Activated CD8-positive, alpha-beta T cell treated with anti-CD3 and anti-CD28 coated beads, Interleukin-2, amount 10 ng/mL, durations not matched to agents 7 days and 5 days (primary cell): ENCODE data around the gene PRTFDC1. TPM values are rescaled to one million over a fixed set of nuclear protein-coding genes. Genes with fewer than 3 reads are reported as not detected.
"Not testable (repeated sequence)": the region's sequence is repeated elsewhere in the genome, so short reads cannot be mapped to it uniquely, and the experiment has no call there.

Experiments
- ATAC-seq: fragments of 150-1000 bp; cut with Tn5 transposase; one replicate; pipeline ENCODE4 v1.10.0; 2021; ENCODE audit warnings: moderate library complexity
- CTCF ChIA-PET: fragments of 350-600 bp; sonication (Branson Sonifier 250); formaldehyde crosslinking; loops from one replicate; lab custom pipeline; 2021; ENCODE audit warnings: antibody characterized with exemption; lab: Charles Lee
- POLR2A ChIA-PET: fragments of 350-600 bp; sonication (Branson Sonifier 250); formaldehyde crosslinking; loops from one replicate; lab custom pipeline; 2021; ENCODE audit warnings: antibody characterized with exemption; lab: Charles Lee
- DNase-seq: peaks from one replicate; pipeline ENCODE4 v3.0.0-alpha.2; 2020
- H3K27ac Mint-ChIP-seq: one replicate; pipeline ENCODE4 v1.8.0; 2021; ENCODE audit warnings: mild to moderate bottlenecking, mixed read lengths
- H3K27me3 Mint-ChIP-seq: one replicate; pipeline ENCODE4 v1.8.0; 2021; ENCODE audit warnings: low read depth, mixed read lengths
- H3K36me3 Mint-ChIP-seq: one replicate; pipeline ENCODE4 v1.8.0; 2021; ENCODE audit warnings: low read depth, mixed read lengths
- H3K4me1 Mint-ChIP-seq: one replicate; pipeline ENCODE4 v1.8.0; 2021; ENCODE audit warnings: low read depth, mixed read lengths
- H3K4me3 Mint-ChIP-seq: one replicate; pipeline ENCODE4 v1.8.0; 2021; ENCODE audit warnings: mild to moderate bottlenecking, mixed read lengths
- H3K9me3 Mint-ChIP-seq: one replicate; pipeline ENCODE4 v1.8.0; 2022; ENCODE audit warnings: mixed read lengths; ENCODE audit not compliant: insufficient read depth
- total RNA-seq, 2 experiments: library from RNA; stranded (reverse); gene quantifications; one replicate each; pipeline ENCODE4 v1.2.3, GENCODE V29; 2021

The PRTFDC1 gene
- total RNA-seq, 2 experiments from 2014 or later, result 1.6 to 2.9 TPM

DNA sequence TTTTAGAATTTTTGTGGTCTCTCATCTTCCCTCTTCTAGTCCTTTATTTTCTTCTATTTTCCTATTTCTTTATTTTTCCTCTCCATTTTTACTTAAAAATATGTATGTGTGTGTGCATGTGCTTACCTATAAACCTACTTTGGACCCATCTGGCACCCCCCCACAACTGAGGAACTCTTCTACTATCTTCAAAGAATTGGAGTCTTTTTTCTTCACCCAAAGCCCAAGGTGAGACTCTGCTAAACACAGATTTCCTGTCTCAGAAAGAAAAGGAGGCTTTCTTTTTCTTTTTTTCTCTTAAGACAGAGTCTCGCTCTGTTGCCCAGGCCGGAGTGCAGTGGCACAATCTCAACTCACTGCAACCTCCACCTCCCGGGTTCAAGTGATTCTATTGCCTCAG lies 24.2 kb downstream of the PRTFDC1 start:
- ATAC-seq (no peak), DNase-seq (no peak)
- Mint-ChIP-seq H3K27me3 (no peaks in the 10 kb centered on the region), H3K4me3 (no peak overlapping the region), H3K27ac (peak overlapping the region; percentile 47), H3K36me3 (peaks cover 25% of the 10 kb centered on the region), H3K4me1 (peaks cover 37% of the 10 kb centered on the region), H3K9me3 (peaks cover 13% of the 10 kb centered on the region)
- CTCF ChIA-PET, result no interaction called here
- POLR2A ChIA-PET, result no interaction called here

DNA sequence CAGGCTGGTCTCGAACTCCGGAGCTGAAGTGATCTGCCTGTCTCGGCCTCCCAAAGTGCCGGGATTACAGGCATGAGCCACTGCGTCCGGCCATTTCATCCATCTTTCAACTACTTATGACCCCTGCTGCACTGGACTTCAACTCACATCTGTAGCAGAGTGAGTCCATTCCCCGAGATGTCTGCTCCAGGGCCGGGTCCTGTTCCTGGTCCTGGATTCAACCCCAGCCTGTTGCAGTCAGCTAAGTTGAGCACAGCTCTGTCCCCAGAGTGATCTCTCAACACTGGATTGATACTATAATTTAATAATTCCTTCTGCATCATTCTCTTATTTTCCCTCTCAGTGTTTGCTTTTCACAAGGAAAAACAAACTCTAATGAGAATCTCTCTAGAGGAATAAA lies 25.8 kb downstream of the PRTFDC1 start:
- peaks cover 35% of the 10 kb centered on the region for H3K36me3 Mint-ChIP-seq
- ChIA-PET CTCF (no interaction called here), POLR2A (interaction anchor here (1.0 kb wide), 1 partner anchor 219 kb away, joined by 3 read pairs; no protein-coding TSS in a partner anchor)
- H3K9me3 Mint-ChIP-seq, result peaks cover 13% of the 10 kb centered on the region
- H3K4me1 Mint-ChIP-seq, result peaks cover 39% of the 10 kb centered on the region
- DNase-seq (no peak), ATAC-seq (no peak)
- no peak overlapping the region for H3K4me3 Mint-ChIP-seq
- no peak overlapping the region for H3K27ac Mint-ChIP-seq
- H3K27me3 Mint-ChIP-seq, result no peaks in the 10 kb centered on the region

DNA sequence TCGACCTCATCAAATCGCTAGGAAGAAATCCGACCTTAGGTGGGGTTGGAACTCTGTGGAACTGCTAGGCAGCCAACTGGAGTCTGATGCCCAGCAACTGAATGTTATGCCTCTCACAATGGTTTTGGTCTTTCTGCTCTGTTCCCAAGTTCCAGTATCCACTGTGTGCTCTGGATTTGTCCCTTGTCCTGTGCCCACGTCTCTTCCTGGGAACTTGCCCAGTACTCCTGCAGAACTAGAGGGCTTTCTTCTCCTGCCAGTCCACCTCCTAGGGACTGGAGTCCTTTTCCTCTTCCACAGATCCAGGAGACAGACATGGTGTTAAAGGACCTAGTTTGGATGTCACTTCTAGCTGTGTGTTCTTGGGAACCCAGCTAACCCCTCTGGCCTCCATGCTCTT lies 26.6 kb downstream of the PRTFDC1 start:
- POLR2A ChIA-PET, result interaction anchor here (1.0 kb wide), 1 partner anchor 219 kb away, joined by 3 read pairs; no protein-coding TSS in a partner anchor
- no peaks in the 10 kb centered on the region for H3K27me3 Mint-ChIP-seq
- H3K4me3 Mint-ChIP-seq, result no peak overlapping the region
- no peak for ATAC-seq
- no peak overlapping the region for H3K27ac Mint-ChIP-seq
- peaks cover 8% of the 10 kb centered on the region for H3K9me3 Mint-ChIP-seq
- H3K4me1 Mint-ChIP-seq, result peaks cover 47% of the 10 kb centered on the region
- H3K36me3 Mint-ChIP-seq, result peaks cover 35% of the 10 kb centered on the region
- CTCF ChIA-PET, result no interaction called here
- DNase-seq, result no peak

DNA sequence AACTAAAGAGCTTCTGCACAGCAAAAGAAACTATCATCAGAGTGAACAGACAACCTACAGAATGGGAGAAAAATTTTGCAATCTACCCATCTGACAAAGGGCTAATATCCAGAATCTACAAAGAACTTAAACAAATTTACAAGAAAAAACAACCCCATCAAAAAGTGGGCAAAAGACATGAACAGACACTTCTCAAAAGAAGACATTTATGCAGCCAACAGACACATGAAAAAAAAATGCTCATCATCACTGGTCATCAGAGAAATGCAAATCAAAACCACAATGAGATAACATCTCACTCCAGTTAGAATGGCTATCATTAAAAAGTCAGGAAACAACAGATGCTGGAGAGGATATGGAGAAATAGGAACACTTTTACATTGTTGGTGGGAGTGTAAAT lies 27.9 kb downstream of the PRTFDC1 start:
- POLR2A ChIA-PET, DNase-seq, H3K27me3 Mint-ChIP-seq, H3K4me3 Mint-ChIP-seq, H3K27ac Mint-ChIP-seq, ATAC-seq, CTCF ChIA-PET: not testable (repeated sequence)
- Mint-ChIP-seq H3K36me3 (peaks cover 39% of the 10 kb centered on the region), H3K4me1 (peaks cover 41% of the 10 kb centered on the region), H3K9me3 (peaks cover 12% of the 10 kb centered on the region)

DNA sequence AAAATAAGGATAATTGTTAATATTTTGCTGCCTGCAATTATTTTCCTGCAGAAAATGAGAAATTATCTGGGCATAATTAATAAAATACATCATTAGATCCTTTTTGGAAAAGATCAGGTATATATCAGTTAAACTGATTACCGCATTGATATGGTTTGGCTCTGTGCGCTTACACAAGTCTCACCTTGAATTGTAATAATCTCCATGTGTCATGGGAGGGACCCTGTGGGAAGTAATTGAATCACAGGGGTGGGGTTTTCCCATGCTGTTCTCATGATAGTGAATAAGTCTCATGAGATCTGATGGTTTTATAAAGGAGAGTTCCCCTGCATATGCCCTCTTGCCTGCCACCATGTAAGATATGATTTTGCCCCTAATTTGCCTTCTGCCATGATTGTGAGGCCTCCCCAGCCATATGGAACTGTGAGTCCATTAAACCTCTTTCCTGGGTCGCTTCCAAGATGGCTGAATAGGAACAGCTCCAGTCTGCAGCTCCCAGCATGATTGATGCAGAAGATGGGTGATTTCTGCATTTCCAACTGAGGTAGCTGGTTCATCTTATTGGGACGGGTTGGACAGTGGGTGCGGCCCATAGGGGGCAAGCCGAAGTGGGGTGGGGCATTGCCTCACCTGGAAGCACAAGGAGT lies 30.1 kb downstream of the PRTFDC1 start:
- DNase-seq, ATAC-seq, H3K27ac Mint-ChIP-seq, H3K27me3 Mint-ChIP-seq, CTCF ChIA-PET, H3K4me3 Mint-ChIP-seq: not testable (repeated sequence)
- POLR2A ChIA-PET, result interaction anchor here (0.6 to 0.7 kb wide), 2 partner anchors 98 to 160 kb away, joined by 3 to 4 read pairs; no protein-coding TSS in a partner anchor
- Mint-ChIP-seq H3K36me3 (peaks cover 40% of the 10 kb centered on the region), H3K9me3 (peaks cover 14% of the 10 kb centered on the region), H3K4me1 (peaks cover 24% of the 10 kb centered on the region)

DNA sequence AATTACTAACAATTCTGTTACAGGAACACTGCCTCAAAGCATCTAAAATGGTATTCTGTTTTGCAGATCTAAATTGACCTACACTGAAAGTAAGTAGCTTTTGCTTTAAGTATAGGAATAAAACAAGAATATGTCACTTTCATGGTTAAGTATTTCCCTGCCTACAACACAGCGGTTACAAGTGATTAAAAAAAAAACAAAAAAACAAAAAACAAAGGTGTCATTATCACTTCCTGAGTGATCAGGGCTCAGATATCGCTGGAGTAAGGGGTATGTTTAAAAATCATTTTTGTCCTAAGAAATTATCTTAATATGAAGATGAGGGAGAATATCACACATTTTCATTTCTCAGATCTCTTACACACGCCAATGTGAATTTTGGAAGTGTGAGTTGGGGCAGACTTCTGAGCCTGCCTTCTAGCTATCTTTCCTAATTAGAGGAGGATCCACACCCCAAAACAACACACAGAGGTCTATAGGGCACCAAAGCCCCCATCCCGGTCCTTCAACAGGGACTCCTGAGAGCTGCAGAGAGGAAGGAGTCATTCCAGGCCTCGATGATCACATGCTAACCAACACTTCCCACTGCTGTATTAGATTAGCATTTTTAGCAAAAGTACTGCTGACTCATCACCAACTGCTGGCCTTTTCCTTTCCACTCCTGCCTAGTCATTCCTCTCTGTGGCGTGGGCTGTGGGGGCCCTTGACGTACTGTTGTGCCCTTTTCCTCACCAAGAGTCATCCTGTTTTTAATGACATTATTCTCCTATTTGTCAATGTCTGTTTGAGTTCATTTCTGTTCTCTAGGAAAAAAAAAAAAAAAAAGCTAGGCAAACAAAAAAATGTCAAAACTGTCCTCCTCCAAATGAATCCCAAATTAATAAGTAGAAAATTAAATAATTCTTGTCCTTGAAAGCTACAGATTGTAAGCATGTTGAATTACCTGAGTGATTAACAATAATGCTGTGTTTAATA lies 31.2 kb downstream of the PRTFDC1 start:
- ChIA-PET CTCF (interaction anchor here (1.1 kb wide), 1 partner anchor 30 kb away, joined by 3 read pairs; no protein-coding TSS in a partner anchor), POLR2A (interaction anchor here (0.7 kb wide), 1 partner anchor 158 kb away, joined by 3 read pairs; no protein-coding TSS in a partner anchor)
- H3K36me3 Mint-ChIP-seq, result peaks cover 38% of the 10 kb centered on the region
- H3K4me3 Mint-ChIP-seq, result no peak overlapping the region
- H3K4me1 Mint-ChIP-seq, result peaks cover 21% of the 10 kb centered on the region
- no peaks in the 10 kb centered on the region for H3K27me3 Mint-ChIP-seq
- H3K9me3 Mint-ChIP-seq, result peaks cover 14% of the 10 kb centered on the region
- peak; percentile 46 for DNase-seq
- peak; percentile 49 for ATAC-seq
- H3K27ac Mint-ChIP-seq, result peak overlapping the region; percentile 70

DNA sequence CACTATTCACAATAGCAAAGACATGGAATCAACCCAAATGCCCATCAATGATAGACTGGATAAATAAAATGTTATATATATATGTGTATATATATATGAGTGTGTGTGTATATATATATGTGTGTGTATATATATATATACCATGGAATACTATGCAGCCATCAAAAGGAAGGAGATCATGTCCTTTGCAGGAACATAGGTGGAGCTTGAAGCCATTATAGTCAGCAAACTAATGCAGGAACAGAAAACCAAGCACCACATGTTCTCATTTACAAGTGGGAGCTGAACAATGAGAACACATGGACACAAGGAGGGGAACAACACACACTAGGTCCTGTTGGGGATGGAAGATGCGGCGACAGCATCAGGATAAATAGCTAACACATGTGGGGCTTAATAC lies 32.2 kb downstream of the PRTFDC1 start:
- peaks cover 14% of the 10 kb centered on the region for H3K9me3 Mint-ChIP-seq
- H3K4me3 Mint-ChIP-seq, ATAC-seq, CTCF ChIA-PET, POLR2A ChIA-PET, DNase-seq, H3K27me3 Mint-ChIP-seq, H3K27ac Mint-ChIP-seq: not testable (repeated sequence)
- H3K4me1 Mint-ChIP-seq, result peaks cover 21% of the 10 kb centered on the region
- peaks cover 34% of the 10 kb centered on the region for H3K36me3 Mint-ChIP-seq

DNA sequence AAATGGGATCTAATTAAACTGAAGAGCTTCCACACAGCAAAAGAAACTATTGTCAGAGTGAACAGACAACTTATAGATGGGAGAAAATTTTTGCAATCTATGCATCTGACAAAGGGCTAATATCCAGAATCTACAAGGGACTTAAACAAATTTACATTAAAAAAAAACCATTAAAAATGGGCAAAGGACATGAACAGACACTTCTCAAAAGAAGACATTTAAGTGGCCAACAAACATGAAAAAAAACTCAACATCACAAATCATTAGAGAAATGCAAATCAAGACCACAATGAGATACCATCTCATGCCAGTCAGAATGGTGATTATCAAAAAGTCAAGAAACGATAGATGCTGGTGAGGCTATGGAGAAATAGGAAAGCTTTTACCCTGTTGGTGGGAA lies 32.8 kb downstream of the PRTFDC1 start:
- POLR2A ChIA-PET, result not testable (repeated sequence)
- H3K9me3 Mint-ChIP-seq, result peaks cover 14% of the 10 kb centered on the region

DNA sequence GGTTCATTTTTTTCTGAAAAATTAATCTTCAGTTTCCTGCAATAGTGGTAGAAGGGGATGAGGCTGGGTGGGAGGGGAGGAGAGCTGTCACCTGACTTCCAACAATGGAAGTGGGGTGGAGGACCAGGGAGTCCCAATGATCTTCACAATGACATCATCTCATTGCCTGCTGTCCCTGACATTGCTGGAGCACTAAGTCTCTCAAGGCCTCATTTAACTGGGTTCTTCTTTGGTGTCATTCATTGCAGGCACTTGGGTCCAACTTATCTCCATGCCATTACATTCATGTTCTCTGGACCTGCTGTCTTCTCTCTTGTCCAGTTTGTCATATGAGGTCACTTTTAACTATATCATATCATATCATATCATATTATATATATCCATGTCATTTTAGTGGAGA lies 34.4 kb downstream of the PRTFDC1 start:
- Mint-ChIP-seq H3K27ac (no peak overlapping the region), H3K36me3 (peaks cover 18% of the 10 kb centered on the region), H3K4me3 (no peak overlapping the region), H3K9me3 (peaks cover 6% of the 10 kb centered on the region), H3K27me3 (no peaks in the 10 kb centered on the region), H3K4me1 (peaks cover 10% of the 10 kb centered on the region)
- no peak for ATAC-seq
- ChIA-PET CTCF (interaction anchor here (0.6 kb wide), 1 partner anchor 194 kb away, joined by 3 read pairs; no protein-coding TSS in a partner anchor), POLR2A (no interaction called here)
- DNase-seq, result no peak

More for the DNA sequence above, 32.8 kb downstream of the PRTFDC1 start:
- H3K4me3 Mint-ChIP-seq, ATAC-seq, CTCF ChIA-PET, H3K27me3 Mint-ChIP-seq, DNase-seq, H3K27ac Mint-ChIP-seq: not testable (repeated sequence)
- Mint-ChIP-seq H3K4me1 (peaks cover 21% of the 10 kb centered on the region), H3K36me3 (peaks cover 33% of the 10 kb centered on the region)

DNA sequence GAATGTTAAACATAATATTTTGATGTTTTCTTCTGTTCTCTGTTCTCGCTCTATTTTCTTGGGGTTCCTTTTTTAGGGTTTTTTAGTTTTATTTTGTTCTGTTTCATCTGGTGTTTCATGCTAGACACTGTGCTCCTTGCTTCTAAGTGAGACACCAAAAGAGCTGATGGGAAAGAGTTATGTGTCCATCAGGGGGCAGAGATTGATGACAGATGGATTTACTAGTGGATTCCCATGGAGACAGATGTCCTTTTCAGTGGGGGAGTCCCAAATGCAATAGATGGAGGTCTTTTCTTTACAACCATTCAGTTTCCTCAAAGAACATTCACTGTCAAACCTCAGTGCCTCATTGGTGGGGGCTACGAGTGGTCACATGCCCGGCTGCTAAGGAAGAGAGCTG lies 34.9 kb downstream of the PRTFDC1 start:
- Mint-ChIP-seq H3K4me3 (no peak overlapping the region), H3K9me3 (peaks cover 6% of the 10 kb centered on the region), H3K36me3 (peaks cover 14% of the 10 kb centered on the region), H3K27me3 (no peaks in the 10 kb centered on the region), H3K27ac (no peak overlapping the region), H3K4me1 (peaks cover 13% of the 10 kb centered on the region)
- CTCF ChIA-PET, result interaction anchor here (2.5 kb wide), 1 partner anchor 12 kb away, joined by 7 read pairs; no protein-coding TSS in a partner anchor
- DNase-seq (no peak), ATAC-seq (no peak)
- POLR2A ChIA-PET, result no interaction called here

DNA sequence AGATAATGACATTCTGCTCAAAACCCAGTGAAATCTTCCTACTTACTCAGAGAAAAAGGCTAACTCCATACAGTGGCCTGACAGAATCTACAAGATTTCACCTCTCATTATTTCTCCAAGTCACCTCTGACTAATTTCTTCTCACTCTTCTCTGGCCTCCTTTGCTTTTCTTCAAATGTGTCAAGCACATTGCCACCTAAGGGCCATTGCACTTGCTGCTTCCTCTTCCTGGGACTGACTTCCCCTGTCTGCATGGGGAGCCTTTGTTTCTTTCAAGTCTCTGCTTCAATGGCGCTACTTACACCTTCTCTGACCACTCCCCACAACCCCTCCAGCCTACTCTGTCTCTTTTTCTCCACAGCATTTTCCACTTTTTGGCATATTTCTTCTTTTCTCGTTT lies 36.0 kb downstream of the PRTFDC1 start:
- Mint-ChIP-seq H3K4me3 (no peak overlapping the region), H3K36me3 (peaks cover 12% of the 10 kb centered on the region), H3K9me3 (peaks cover 6% of the 10 kb centered on the region), H3K4me1 (peaks cover 13% of the 10 kb centered on the region), H3K27me3 (no peaks in the 10 kb centered on the region), H3K27ac (no peak overlapping the region)
- ATAC-seq, result no peak
- POLR2A ChIA-PET, result no interaction called here
- CTCF ChIA-PET, result interaction anchor here (2.5 kb wide), 1 partner anchor 13 kb away, joined by 7 read pairs; no protein-coding TSS in a partner anchor
- DNase-seq, result no peak
